Naive B cell (primary cell): Measurements from ENCODE around the gene ZNF143. TPM values are rescaled to one million over a fixed set of nuclear protein-coding genes. Genes with fewer than 3 reads are reported as not detected.
"Not testable (repeated sequence)": the region's sequence is repeated elsewhere in the genome, so short reads cannot be mapped to it uniquely, and the experiment has no call there.

ENCODE experiments used
- ATAC-seq, 2 donors: fragments of 150-1000 bp; cut with Tn5 transposase; 2 replicates each; pipeline ENCODE4 v1.10.0; 2021; ENCODE audit warnings: low read depth in 2 of 2, mild to moderate bottlenecking in 2 of 2, moderate library complexity in 2 of 2
- DNase-seq: peaks from one replicate; pipeline ENCODE4 v3.0.0; 2022
- H3K27ac Mint-ChIP-seq, 6 donors: one replicate each; pipeline ENCODE4 v1.8.0; 2020 to 2022; ENCODE audit warnings: mild to moderate bottlenecking in 6 of 6, mixed read lengths in 6 of 6, moderate library complexity in 5 of 6, inconsistent platforms in 2 of 6
- H3K27me3 Mint-ChIP-seq, 3 donors: one replicate each; pipeline ENCODE4 v1.8.0; 2021 to 2022; ENCODE audit warnings: mixed read lengths in 3 of 3, mild to moderate bottlenecking in 1 of 3
- H3K36me3 Mint-ChIP-seq, 2 donors: one replicate each; pipeline ENCODE4 v1.8.0; 2020 to 2022; ENCODE audit warnings: mixed read lengths in 2 of 2, inconsistent platforms in 1 of 2, mild to moderate bottlenecking in 1 of 2
- H3K4me1 Mint-ChIP-seq, 3 donors: one replicate each; pipeline ENCODE4 v1.8.0; 2020 to 2022; ENCODE audit warnings: mixed read lengths in 3 of 3, inconsistent platforms in 1 of 3, mild to moderate bottlenecking in 1 of 3, moderate library complexity in 1 of 3
- H3K4me3 Mint-ChIP-seq, 8 donors: one replicate each; pipeline ENCODE4 v1.8.0; 2020 to 2022; ENCODE audit warnings: mild to moderate bottlenecking in 8 of 8, mixed read lengths in 8 of 8, moderate library complexity in 8 of 8, inconsistent platforms in 2 of 8
- H3K9me3 Mint-ChIP-seq, 7 donors: one replicate each; pipeline ENCODE4 v1.8.0; 2020 to 2022; ENCODE audit warnings: mixed read lengths in 7 of 7, mild to moderate bottlenecking in 5 of 7, inconsistent platforms in 2 of 7, moderate library complexity in 1 of 7
- polyA plus RNA-seq, 6 donors: library from polyadenylated mRNA; unstranded; fragments of 300-500 nt; fragmentation: Illumina TruSeq; gene quantifications; one replicate each; pipeline ENCODE4 v1.2.3, GENCODE V29; 2021; ENCODE audit warnings: low read depth in 6 of 6

The ZNF143 gene
- polyA plus RNA-seq, 6 donors from 2014 or later: 16.0 to 46.8 (median 34.9) TPM

- peak overlapping the region in 1 of 6 donors; percentile 52 for H3K27ac Mint-ChIP-seq
- peaks cover 0 to 7% (median 0%) of the 10 kb centered on the region in 3 donors for H3K4me1 Mint-ChIP-seq
- H3K4me3 Mint-ChIP-seq: no peak overlapping the region
- ATAC-seq (no peak), DNase-seq (no peak)
- no peaks in the 10 kb centered on the region for H3K27me3 Mint-ChIP-seq
- H3K9me3 Mint-ChIP-seq: no peaks in the 10 kb centered on the region
- H3K36me3 Mint-ChIP-seq: no peaks in the 10 kb centered on the region
These were observed 72.2 kb downstream of the ZNF143 start for GRCh38 chr11:9533058-9533457.

GRCh38 chr11:9533736-9534473, 73.1 kb downstream of the ZNF143 start:
- Mint-ChIP-seq H3K27ac (peak overlapping the region in 2 of 6 donors; percentile 13 to 75), H3K27me3 (no peaks in the 10 kb centered on the region), H3K36me3 (no peaks in the 10 kb centered on the region), H3K4me3 (no peak overlapping the region), H3K4me1 (peaks cover 0 to 7% (median 0%) of the 10 kb centered on the region in 3 donors), H3K9me3 (no peaks in the 10 kb centered on the region)
- DNase-seq (no peak), ATAC-seq (no peak)

DNA sequence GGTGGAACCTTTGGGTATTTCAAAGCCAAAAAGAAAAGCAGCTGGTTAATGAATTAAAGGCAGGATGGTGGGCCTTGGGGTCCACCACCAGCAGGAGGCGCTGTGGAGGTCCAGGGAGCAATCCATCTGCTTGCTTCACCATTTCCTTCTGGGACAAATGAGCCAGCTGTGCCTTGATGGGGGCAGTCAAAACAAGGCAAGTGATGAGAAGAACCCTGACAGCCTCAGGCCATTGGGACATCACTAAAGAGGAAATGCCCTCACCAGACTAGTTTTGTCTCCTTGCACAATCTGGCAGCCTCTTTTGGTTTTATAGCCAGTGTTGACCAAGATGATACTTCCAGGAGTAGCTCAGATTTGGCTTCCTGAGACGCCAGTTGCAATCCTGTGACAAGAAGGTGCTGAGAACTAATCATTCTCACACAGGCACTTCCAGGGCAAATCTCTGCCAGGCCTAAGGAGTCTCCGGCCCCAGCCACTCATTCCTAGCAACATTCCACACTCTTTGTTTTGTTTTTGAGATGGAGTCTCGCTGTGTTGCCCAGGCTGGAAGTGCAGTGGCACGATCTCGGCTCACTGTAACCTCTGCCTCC, 74.5 kb downstream of the ZNF143 start:
- DNase-seq (peak; percentile 69), ATAC-seq (peak; percentile 73 to 83)
- no peaks in the 10 kb centered on the region for H3K36me3 Mint-ChIP-seq
- no peaks in the 10 kb centered on the region for H3K9me3 Mint-ChIP-seq
- no peak overlapping the region for H3K4me3 Mint-ChIP-seq
- peak overlapping the region in 3 of 6 donors; percentile 32 to 77 (median 67) for H3K27ac Mint-ChIP-seq
- H3K4me1 Mint-ChIP-seq: peaks cover 0 to 7% (median 0%) of the 10 kb centered on the region in 3 donors
- H3K27me3 Mint-ChIP-seq: no peaks in the 10 kb centered on the region

DNA sequence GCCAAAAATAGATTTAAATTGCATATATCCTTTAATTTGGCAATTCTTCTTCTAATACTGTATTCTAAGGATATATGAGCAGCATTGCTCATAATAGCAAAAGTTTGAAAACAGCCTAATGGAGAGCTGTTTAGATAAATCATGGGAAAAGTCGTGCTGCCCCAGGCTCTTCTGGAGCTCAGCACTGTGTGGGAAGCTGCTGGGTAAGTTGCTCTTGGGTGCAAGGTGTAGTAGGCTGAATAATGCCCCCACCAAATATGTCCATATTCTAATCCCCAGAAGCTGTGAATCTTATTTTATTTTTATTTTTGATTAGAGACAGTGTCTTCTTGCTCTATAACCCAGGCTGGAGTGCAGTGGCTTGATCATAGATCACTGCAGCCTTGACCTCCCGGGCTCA, 77.7 kb downstream of the ZNF143 start:
- H3K27me3 Mint-ChIP-seq: no peaks in the 10 kb centered on the region
- DNase-seq (no peak), ATAC-seq (no peak)
- H3K4me3 Mint-ChIP-seq: peak overlapping the region in 1 of 8 donors; percentile 9
- no peaks in the 10 kb centered on the region for H3K9me3 Mint-ChIP-seq
- H3K27ac Mint-ChIP-seq: no peak overlapping the region
- H3K4me1 Mint-ChIP-seq: peaks cover 0 to 7% (median 0%) of the 10 kb centered on the region in 3 donors
- H3K36me3 Mint-ChIP-seq: no peaks in the 10 kb centered on the region

DNA sequence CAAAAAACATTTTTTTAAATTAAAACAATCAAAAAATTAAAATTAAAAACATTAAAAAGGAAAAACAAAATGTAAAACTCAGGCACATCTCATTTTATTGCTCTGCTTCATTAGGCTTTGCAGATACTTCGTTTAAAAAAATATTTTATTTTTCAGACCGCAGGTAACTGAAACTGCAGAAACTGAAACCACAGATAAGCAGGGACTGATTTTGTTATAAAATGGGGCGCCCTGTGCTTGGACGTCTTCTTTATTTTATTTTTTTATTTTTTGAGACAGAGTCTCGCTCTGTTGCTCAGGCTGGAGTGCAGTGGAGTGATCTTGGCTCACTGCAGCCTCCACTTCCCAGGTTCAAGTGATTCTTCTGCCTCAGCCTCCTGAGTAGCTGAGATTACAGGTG, 88.4 kb downstream of the ZNF143 start:
- H3K9me3 Mint-ChIP-seq, ATAC-seq, DNase-seq, H3K36me3 Mint-ChIP-seq, H3K27ac Mint-ChIP-seq, H3K27me3 Mint-ChIP-seq: not testable (repeated sequence)
- Mint-ChIP-seq H3K4me3 (peak overlapping the region in 2 of 8 donors; percentile 53 to 66), H3K4me1 (peaks cover 8 to 12% (median 10%) of the 10 kb centered on the region in 3 donors)

DNA sequence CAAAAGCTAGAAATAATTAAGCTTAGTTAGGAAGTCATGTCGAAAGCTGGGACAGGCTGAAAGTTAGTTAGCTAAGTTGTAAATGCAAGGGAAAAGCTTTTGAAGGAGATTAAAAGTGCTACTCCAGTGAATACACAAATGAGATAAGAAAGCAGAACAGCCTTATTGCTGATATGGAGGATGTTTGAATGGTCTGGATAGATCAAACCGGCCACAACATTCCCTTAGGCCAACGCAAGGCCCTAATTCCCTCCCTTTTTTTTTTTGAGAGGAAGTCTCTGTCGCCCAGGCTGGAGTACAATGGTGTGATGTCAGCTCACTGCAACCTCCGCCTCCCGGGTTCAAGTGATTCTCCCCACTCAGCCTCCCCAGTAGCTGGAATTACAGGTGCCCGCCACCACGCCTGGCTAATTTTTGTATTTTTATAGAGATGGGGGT, 89.4 kb downstream of the ZNF143 start:
- Mint-ChIP-seq H3K27me3 (no peaks in the 10 kb centered on the region), H3K27ac (peak overlapping the region in 4 of 6 donors; percentile 16 to 65 (median 47))

GRCh38 chr11:9561279-9561982, 100.6 kb downstream of the ZNF143 start:
- DNase-seq: no peak
- Mint-ChIP-seq H3K9me3 (peaks cover 6 to 29% (median 24%) of the 10 kb centered on the region in 7 donors), H3K27me3 (no peaks in the 10 kb centered on the region), H3K4me1 (no peaks in the 10 kb centered on the region), H3K4me3 (no peak overlapping the region), H3K36me3 (peaks cover 20 to 25% of the 10 kb centered on the region in 2 donors), H3K27ac (no peak overlapping the region)
- no peak for ATAC-seq

More for the DNA sequence above, 89.4 kb downstream of the ZNF143 start:
- H3K36me3 Mint-ChIP-seq: peaks cover 0 to under 1% of the 10 kb centered on the region in 2 donors
- no peak for ATAC-seq
- no peak for DNase-seq
- no peak overlapping the region for H3K4me3 Mint-ChIP-seq
- H3K9me3 Mint-ChIP-seq: no peaks in the 10 kb centered on the region
- peaks cover 8 to 12% (median 10%) of the 10 kb centered on the region in 3 donors for H3K4me1 Mint-ChIP-seq

GRCh38 chr11:9562716-9563115, 101.9 kb downstream of the ZNF143 start:
- Mint-ChIP-seq H3K27ac (peak overlapping the region in 1 of 6 donors; percentile 37), H3K4me3 (no peak overlapping the region), H3K36me3 (peaks cover 11 to 25% of the 10 kb centered on the region in 2 donors), H3K4me1 (peaks cover 0 to under 1% (median 0%) of the 10 kb centered on the region in 3 donors), H3K9me3 (peaks cover 6 to 29% (median 24%) of the 10 kb centered on the region in 7 donors), H3K27me3 (no peaks in the 10 kb centered on the region)
- ATAC-seq (no peak), DNase-seq (no peak)

GRCh38 chr11:9563196-9563730, 102.5 kb downstream of the ZNF143 start:
- H3K27ac Mint-ChIP-seq: no peak overlapping the region
- H3K27me3 Mint-ChIP-seq: no peaks in the 10 kb centered on the region
- H3K4me3 Mint-ChIP-seq: no peak overlapping the region
- peaks cover 11 to 25% of the 10 kb centered on the region in 2 donors for H3K36me3 Mint-ChIP-seq
- no peak for DNase-seq
- H3K9me3 Mint-ChIP-seq: peaks cover 6 to 29% (median 24%) of the 10 kb centered on the region in 7 donors
- peaks cover 3 to 6% (median 4%) of the 10 kb centered on the region in 3 donors for H3K4me1 Mint-ChIP-seq
- no peak for ATAC-seq

- Mint-ChIP-seq H3K4me1 (peaks cover 26 to 31% (median 30%) of the 10 kb centered on the region in 3 donors), H3K27me3 (no peaks in the 10 kb centered on the region), H3K27ac (peak overlapping the region in 3 of 6 donors; percentile 55 to 92 (median 63)), H3K9me3 (peaks cover 6 to 19% (median 14%) of the 10 kb centered on the region in 7 donors), H3K36me3 (peaks cover 5 to 14% of the 10 kb centered on the region in 2 donors), H3K4me3 (no peak overlapping the region)
- ATAC-seq (no peak), DNase-seq (no peak)
These were observed 105.2 kb downstream of the ZNF143 start for GRCh38 chr11:9565822-9566560.

DNA sequence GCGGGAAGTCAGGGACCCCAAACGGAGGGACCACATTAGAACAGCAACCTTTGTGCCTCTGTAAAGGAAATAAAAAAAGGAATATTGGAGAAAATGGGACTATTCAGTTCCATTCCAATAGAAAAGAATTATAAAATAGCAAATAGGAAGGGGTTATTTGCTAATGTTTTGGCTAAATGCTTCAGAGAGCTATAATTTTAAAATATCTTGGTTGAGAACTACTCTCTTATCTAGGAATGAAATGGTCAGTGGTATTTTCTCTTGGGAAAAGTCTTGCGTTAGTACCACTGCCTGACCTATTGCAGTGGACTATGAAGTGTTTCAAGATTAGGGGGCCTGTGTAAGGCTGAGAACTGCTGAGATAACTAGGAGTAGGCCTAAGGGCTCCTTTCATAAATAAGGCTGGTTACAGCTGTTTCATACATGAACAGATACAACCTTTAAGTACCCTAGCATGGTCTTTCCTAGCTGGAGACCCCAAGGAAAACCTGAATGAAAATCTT, 105.8 kb downstream of the ZNF143 start:
- no peaks in the 10 kb centered on the region for H3K27me3 Mint-ChIP-seq
- H3K9me3 Mint-ChIP-seq: peaks cover 3 to 13% (median 8%) of the 10 kb centered on the region in 7 donors
- peaks cover under 1 to 8% of the 10 kb centered on the region in 2 donors for H3K36me3 Mint-ChIP-seq
- peaks cover 26 to 32% (median 31%) of the 10 kb centered on the region in 3 donors for H3K4me1 Mint-ChIP-seq
- no peak for DNase-seq
- ATAC-seq: no peak
- no peak overlapping the region for H3K4me3 Mint-ChIP-seq
- H3K27ac Mint-ChIP-seq: peak overlapping the region in 3 of 6 donors; percentile 26 to 92 (median 55)

DNA sequence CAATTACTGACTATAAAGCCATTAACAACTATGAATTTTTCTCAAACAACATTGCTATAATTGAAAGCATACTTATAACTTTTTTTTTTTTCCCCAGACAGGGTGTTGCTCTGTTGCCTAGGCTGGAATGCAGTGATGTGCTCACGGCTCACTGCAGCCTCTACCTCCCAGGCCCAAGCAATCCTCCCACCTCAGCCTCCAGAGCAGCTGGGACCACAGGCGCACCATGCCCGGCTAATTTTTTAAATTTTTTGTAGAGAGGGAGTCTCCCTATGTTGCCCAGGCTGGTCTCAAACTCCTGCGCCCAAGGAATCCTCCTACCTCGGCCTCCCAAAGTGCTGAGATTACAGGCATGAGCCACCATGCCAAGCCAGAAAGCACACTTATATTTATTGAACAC, 106.6 kb downstream of the ZNF143 start:
- H3K4me1 Mint-ChIP-seq: peaks cover 26 to 36% (median 31%) of the 10 kb centered on the region in 3 donors
- ATAC-seq: no peak
- H3K27me3 Mint-ChIP-seq: no peaks in the 10 kb centered on the region
- peaks cover 0 to under 1% of the 10 kb centered on the region in 2 donors for H3K36me3 Mint-ChIP-seq
- no peak overlapping the region for H3K4me3 Mint-ChIP-seq
- H3K27ac Mint-ChIP-seq: peak overlapping the region in 2 of 6 donors; percentile 33 to 92
- H3K9me3 Mint-ChIP-seq: peaks cover 0 to 5% (median 2%) of the 10 kb centered on the region in 7 donors
- no peak for DNase-seq
